OCI-LY1 (cell line): Measurements from ENCODE around the gene PYY.

ENCODE experiments used
- H2AFZ ChIP-seq: fragments of 200-600 bp; sonication (generic), shearing (Covaris generic); 2 replicates; pipeline ENCODE4 v1.6.0; 2014; ENCODE audit warnings: antibody characterized with exemption, mild to moderate bottlenecking, low read length
- H3F3A ChIP-seq: fragments of 200-600 bp; sonication (generic), shearing (Covaris generic); 2 replicates; pipeline ENCODE4 v1.6.0; 2014; ENCODE audit warnings: mild to moderate bottlenecking, antibody characterized with exemption, low read length, moderate library complexity; ENCODE audit not compliant: insufficient read depth
- H3K27ac ChIP-seq: fragments of 200-600 bp; sonication (generic); 2 replicates; pipeline ENCODE4 v1.5.1; 2014; ENCODE audit warnings: low read length, mixed run types, mild to moderate bottlenecking, low read depth; ENCODE audit not compliant: poor library complexity, severe bottlenecking
- H3K27me3 ChIP-seq: fragments of 200-600 bp; sonication (generic); 2 replicates; pipeline ENCODE4 v1.6.0; 2014; ENCODE audit warnings: antibody characterized with exemption, mild to moderate bottlenecking, low read length, moderate library complexity; ENCODE audit not compliant: insufficient read depth
- H3K36me3 ChIP-seq: fragments of 200-600 bp; sonication (generic); 2 replicates; pipeline ENCODE4 v1.6.1; 2014; ENCODE audit warnings: mild to moderate bottlenecking, antibody characterized with exemption, low read length, moderate library complexity, mixed read lengths; ENCODE audit not compliant: insufficient read depth
- H3K4me1 ChIP-seq: fragments of 200-600 bp; sonication (generic); 2 replicates; pipeline ENCODE4 v1.5.1; 2014; ENCODE audit warnings: mild to moderate bottlenecking, low read length, moderate library complexity; ENCODE audit not compliant: insufficient read depth, severe bottlenecking
- H3K4me2 ChIP-seq: fragments of 200-600 bp; sonication (generic), shearing (Covaris generic); 2 replicates; pipeline ENCODE4 v1.6.1; 2014; ENCODE audit warnings: low read length
- H3K4me3 ChIP-seq: fragments of 200-600 bp; sonication (generic); 2 replicates; pipeline ENCODE4 v1.5.1; 2014; ENCODE audit warnings: low read length, low read depth, mild to moderate bottlenecking, mixed read lengths; ENCODE audit not compliant: poor library complexity, severe bottlenecking
- H3K79me2 ChIP-seq: fragments of 200-600 bp; shearing (Covaris generic); 2 replicates; pipeline ENCODE4 v1.6.1; 2016; ENCODE audit warnings: mixed run types, low read length, mixed read lengths; ENCODE audit not compliant: insufficient read depth
- H3K9ac ChIP-seq: fragments of 200-600 bp; sonication (generic), shearing (Covaris generic); 2 replicates; pipeline ENCODE4 v1.6.1; 2014; ENCODE audit warnings: mild to moderate bottlenecking, low read length, mixed read lengths
- H3K9me2 ChIP-seq: fragments of 200-600 bp; sonication (generic), shearing (Covaris generic); 2 replicates; pipeline ENCODE4 v1.6.1; 2014; ENCODE audit warnings: low read depth, mild to moderate bottlenecking, low read length, mixed read lengths
- H3K9me3 ChIP-seq: fragments of 200-600 bp; shearing (Covaris generic); 2 replicates; pipeline ENCODE4 v1.6.1; 2014; ENCODE audit warnings: low read length, mixed read lengths
- H4K20me1 ChIP-seq: fragments of 200-600 bp; sonication (generic), shearing (Covaris generic); 2 replicates; pipeline ENCODE4 v1.6.0; 2016; ENCODE audit warnings: mild to moderate bottlenecking, low read length; ENCODE audit not compliant: insufficient read depth
- CTCF ChIP-seq: fragments of 200-600 bp; sonication (generic), shearing (Covaris generic); IDR thresholded peaks from 2 replicates; pipeline ENCODE4 v1.5.1; 2017; ENCODE audit warnings: mild to moderate bottlenecking, antibody characterized with exemption, low read length, moderate library complexity, mixed read lengths
- EZH2 ChIP-seq: fragments of 200-600 bp; sonication (generic), shearing (Covaris generic); IDR thresholded peaks from 2 replicates; pipeline ENCODE4 v1.8.0; 2017; ENCODE audit warnings: borderline replicate concordance, mixed run types, mild to moderate bottlenecking, antibody characterized with exemption, low read length, moderate library complexity, mixed read lengths

Gene PYY

GRCh38 chr17:43994272-43995149, 40.8 kb upstream of the PYY start:
- peak; percentile 80 for TF ChIP-seq CTCF
- TF ChIP-seq EZH2: no peak
- H3K9me2 ChIP-seq: no peaks in the 10 kb centered on the region
- no peaks in the 10 kb centered on the region for H3K27me3 ChIP-seq
- H3K4me1 ChIP-seq: no peaks in the 10 kb centered on the region
- no peaks in the 10 kb centered on the region for H3K79me2 ChIP-seq
- no peak overlapping the region for H3K27ac ChIP-seq
- no peaks in the 10 kb centered on the region for H3K36me3 ChIP-seq
- no peaks in the 10 kb centered on the region for H3F3A ChIP-seq
- no peaks in the 10 kb centered on the region for H4K20me1 ChIP-seq
- no peak overlapping the region for H3K9ac ChIP-seq
- no peak overlapping the region for H2AFZ ChIP-seq
- no peaks in the 10 kb centered on the region for H3K9me3 ChIP-seq
- no peak overlapping the region for H3K4me3 ChIP-seq
- H3K4me2 ChIP-seq: peak overlapping the region; percentile 20

GRCh38 chr17:43992641-43993040, 38.9 kb upstream of the PYY start:
- H3K79me2 ChIP-seq: no peaks in the 10 kb centered on the region
- H3K36me3 ChIP-seq: no peaks in the 10 kb centered on the region
- no peak overlapping the region for H3K4me2 ChIP-seq
- H2AFZ ChIP-seq: no peak overlapping the region
- no peaks in the 10 kb centered on the region for H4K20me1 ChIP-seq
- H3K4me3 ChIP-seq: no peak overlapping the region
- H3K27ac ChIP-seq: no peak overlapping the region
- no peaks in the 10 kb centered on the region for H3K9me3 ChIP-seq
- H3K27me3 ChIP-seq: no peaks in the 10 kb centered on the region
- H3K9me2 ChIP-seq: no peaks in the 10 kb centered on the region
- TF ChIP-seq CTCF: no peak
- TF ChIP-seq EZH2: no peak
- no peak overlapping the region for H3K9ac ChIP-seq
- no peaks in the 10 kb centered on the region for H3F3A ChIP-seq
- no peaks in the 10 kb centered on the region for H3K4me1 ChIP-seq

GRCh38 chr17:43988301-43988700, 34.6 kb upstream of the PYY start:
- no peaks in the 10 kb centered on the region for H3K36me3 ChIP-seq
- no peak overlapping the region for H3K27ac ChIP-seq
- H3K9me3 ChIP-seq: no peaks in the 10 kb centered on the region
- no peaks in the 10 kb centered on the region for H3K4me1 ChIP-seq
- H3K4me3 ChIP-seq: no peak overlapping the region
- 0 out of 2 replicates have a peak, but pooled peaks cover 6% of the 10 kb centered on the region for H3K27me3 ChIP-seq
- no peaks in the 10 kb centered on the region for H3K79me2 ChIP-seq
- H2AFZ ChIP-seq: no peak overlapping the region
- no peak overlapping the region for H3K9ac ChIP-seq
- no peaks in the 10 kb centered on the region for H4K20me1 ChIP-seq
- no peak overlapping the region for H3K4me2 ChIP-seq
- H3K9me2 ChIP-seq: no peaks in the 10 kb centered on the region
- TF ChIP-seq CTCF: no peak
- no peak for TF ChIP-seq EZH2
- no peaks in the 10 kb centered on the region for H3F3A ChIP-seq
